Lung microvascular endothelial cell (primary cell): ENCODE data around the gene FGD3. TPM values are rescaled to one million over a fixed set of nuclear protein-coding genes. Genes with fewer than 3 reads are reported as not detected.
"Not testable (repeated sequence)": the region's sequence is repeated elsewhere in the genome, so short reads cannot be mapped to it uniquely, and the experiment has no call there.

Experiments used
- DNase-seq, 2 donors: peaks; one replicate each; pipeline versions ENCODE4 v3.0.0 to v3.0.0-alpha.2; 2010; ENCODE audit warnings: low read depth in 2 of 2
- total RNA-seq: library from RNA; depleted of rRNA; stranded (reverse); fragments of >200 nt; gene quantifications from 2 replicates; pipeline ENCODE4 v1.2.1, GENCODE V29; 2014

FGD3 gene, protein sequence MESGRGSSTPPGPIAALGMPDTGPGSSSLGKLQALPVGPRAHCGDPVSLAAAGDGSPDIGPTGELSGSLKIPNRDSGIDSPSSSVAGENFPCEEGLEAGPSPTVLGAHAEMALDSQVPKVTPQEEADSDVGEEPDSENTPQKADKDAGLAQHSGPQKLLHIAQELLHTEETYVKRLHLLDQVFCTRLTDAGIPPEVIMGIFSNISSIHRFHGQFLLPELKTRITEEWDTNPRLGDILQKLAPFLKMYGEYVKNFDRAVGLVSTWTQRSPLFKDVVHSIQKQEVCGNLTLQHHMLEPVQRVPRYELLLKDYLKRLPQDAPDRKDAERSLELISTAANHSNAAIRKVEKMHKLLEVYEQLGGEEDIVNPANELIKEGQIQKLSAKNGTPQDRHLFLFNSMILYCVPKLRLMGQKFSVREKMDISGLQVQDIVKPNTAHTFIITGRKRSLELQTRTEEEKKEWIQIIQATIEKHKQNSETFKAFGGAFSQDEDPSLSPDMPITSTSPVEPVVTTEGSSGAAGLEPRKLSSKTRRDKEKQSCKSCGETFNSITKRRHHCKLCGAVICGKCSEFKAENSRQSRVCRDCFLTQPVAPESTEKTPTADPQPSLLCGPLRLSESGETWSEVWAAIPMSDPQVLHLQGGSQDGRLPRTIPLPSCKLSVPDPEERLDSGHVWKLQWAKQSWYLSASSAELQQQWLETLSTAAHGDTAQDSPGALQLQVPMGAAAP
- total RNA-seq = not detected in 2 replicates

- DNase-seq = no peak
Observed at GRCh38 chr9:92947268-92948037, at the start of gene FGD3. Gene FGD3, plus strand, starts transcription at chr9:92947523. Its CDS starts 28,734 bp downstream, at chr9:92976257.

DNA sequence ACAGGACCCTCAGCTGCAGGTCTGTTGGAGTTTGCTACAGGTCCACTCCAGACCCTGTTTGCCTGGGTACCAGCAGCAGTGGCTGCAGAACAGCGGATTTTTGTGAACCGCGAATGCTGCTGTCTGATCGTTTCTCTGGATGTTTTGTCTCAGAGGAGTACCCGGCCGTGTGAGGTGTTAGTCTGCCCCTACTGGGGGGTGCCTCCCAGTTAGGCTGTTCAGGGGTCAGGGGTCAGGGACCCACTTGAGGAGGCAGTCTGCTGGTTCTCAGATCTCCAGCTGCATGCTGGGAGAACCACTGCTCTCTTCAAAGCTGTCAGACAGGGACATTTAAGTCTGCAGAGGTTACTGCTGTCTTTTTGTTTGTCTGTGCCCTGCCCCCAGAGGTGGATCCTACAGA is 42.2 kb upstream of the FGD3 start:
- not testable (repeated sequence) for DNase-seq

DNA sequence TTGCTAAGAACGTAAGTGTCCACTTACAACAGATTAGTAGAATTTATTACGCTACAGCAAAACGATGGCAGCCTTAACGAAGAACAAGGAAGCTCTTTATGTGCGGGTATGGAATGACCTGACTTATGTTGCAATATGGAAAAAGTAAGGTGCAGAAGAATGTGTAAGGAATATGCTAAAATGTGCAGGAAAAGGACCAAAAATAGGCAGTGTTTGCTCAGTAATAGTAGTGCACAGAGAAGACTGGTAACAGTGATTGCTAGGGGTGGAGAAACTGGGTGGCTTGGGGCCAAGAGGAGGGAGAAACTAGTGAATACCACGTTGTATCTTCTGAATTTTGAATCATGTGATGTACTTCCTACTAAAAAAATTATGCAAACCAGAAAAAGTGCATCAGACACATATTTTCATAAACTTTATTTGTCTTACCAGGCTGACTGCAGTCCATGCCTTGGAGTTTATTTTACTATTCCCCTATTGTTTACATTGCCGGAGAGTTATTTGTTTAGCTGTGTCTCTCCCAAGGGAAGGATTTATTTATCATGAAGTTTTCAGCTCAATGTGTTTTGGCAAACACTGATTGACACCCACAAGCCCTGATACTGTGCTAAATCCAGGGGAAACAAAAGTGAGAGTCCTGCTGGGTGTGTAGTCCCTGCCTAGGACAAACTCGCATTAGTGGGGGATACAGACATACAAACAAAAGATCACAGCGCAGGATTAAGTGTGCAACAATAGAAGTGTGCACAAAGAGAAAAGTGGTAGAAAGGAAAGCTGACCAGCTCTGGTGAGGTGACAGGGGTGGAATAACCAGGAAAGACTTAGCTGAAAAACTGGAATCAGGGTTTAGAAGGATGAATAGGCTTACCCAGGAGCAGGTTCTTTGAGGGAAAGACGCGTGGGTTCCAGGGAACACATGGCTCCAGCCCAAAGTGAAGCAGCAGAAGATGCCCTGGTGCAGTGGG is 35.5 kb upstream of the FGD3 start:
- DNase-seq = no peak

DNA sequence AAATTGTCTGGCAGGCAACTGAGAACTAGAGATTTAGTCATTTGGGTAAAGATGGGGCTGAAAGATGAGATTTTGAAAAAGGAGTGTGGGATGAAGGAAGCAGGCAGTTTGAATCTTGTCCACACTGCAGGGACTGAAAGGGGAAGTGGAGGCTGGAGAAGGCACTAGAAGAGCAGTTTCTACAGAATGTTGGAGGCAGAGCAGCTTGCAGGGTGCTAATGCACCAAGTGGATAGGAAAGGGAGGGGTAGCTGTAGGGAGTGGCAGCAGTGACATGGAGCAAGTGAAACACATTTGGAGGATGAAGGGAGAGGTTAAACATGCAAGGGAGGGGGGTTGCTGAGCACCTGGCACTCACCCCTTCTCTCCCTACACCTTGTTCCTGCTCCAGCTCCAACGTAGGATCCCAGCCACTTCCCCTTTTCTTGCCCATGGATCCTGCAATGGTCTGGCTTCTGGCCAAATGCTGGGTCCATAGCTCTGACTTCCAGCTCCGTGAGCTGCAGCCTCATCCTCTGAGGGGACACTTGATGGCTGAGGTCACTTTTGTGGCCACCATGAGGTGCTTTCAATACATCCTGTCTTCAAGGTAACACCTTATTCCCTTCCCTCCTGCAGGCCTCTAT is 30.0 kb upstream of the FGD3 start:
- no peak for DNase-seq

DNA sequence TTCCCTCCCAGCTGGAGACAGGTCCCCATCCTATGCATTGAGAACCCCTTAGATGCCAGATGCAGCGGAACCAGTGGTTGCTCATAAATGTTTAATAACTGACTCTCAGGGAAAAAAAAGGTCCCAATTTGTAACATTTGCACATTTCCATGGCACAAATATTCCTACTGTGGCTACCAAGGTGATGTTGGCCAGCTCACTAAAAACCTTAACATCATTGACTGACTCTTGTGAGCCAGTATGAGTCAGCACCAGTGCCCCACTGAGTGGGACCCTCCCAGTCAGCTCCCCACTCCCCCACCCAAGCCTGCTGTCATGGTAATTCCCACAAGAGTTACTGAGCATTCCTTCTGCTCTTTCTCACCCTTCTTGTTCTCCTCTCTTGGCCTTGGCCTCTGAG is 26.9 kb upstream of the FGD3 start:
- no peak for DNase-seq

GRCh38 chr9:92931606-92932005 is 15.7 kb upstream of the FGD3 start:
- no peak for DNase-seq

DNA sequence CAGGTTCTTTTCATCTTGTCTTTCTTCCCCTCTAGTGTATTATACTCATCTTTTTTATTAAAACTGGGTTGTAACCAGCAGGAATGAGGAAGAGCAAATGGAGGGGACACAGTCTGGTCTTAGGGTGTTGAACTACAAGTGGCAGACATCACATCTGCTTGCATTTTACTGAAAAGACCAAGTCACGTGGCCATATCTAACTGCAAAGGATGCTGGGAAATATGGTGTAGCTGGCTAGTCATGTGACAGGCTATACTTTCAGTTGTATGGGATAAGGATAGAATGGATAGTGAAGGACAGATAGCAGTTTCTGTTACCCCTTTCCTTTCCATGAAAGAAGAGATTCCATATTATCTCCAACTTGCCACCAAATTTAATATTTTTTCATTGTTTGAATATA is 13.0 kb upstream of the FGD3 start:
- no peak for DNase-seq

GRCh38 chr9:92938025-92938424 is 9.3 kb upstream of the FGD3 start:
- DNase-seq = no peak

DNA sequence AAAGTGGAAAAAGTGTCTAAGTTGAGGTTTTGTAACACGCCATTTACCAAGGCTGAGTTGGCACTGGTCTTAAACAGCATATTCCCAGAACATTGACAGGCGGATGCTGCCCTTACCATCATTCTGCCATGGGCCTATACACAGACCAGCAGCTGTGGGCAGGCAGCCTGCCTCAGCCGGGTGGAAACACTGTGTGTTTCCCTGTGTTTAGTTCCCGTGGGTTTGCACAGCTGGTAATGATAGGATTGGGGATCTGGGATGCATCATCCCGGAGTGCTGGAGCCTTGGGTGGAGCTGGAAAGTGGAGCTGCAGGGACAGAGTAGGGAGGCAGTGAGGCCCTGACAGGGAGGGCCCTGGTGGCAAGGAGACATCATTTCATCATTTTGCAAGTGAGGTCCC is 5.5 kb upstream of the FGD3 start:
- DNase-seq = no peak

DNA sequence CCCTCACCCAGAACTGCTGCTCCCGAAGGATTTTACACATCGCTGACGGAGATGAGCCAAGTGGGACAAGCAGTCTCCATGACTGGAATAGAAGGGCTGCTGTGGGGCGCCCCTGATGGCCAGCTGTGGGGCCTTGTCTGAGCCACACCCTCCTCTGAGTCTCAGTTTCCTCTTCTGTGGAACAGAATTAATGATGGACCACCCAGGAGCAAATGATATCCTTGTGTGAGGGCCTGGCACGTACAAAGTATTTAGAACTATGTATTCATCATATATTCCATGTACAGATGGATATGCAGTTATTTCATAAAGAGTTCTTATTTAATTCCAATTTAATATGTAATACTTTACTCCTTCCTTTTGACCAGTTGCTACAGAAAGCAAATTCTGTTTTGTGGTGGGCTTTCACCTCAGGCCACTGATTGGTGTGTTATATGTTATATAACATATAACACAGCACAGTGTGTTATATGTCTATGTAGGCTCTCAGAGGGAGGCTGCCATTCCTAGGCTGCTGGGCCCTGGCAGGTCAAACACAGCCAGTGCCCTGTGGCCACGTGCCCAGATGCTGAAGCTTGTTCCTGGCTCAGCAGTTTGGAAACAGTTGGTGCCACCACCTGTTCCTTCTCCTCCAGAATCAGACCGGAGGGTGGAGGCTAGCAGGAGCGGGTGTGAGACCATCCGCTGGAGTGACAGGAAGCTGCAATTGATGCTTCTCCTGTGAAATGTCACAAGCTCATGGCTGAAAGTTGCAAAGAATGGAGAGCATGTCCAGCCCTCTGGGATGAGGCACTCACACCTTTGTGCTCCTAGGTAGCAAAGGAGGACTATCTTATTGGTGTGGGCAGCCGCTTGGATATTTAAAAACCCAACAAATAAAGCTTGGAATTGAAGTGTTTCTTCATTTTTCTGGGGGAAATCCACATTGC is 4.4 kb upstream of the FGD3 start:
- DNase-seq = no peak

GRCh38 chr9:92944921-92945320 is 2.4 kb upstream of the FGD3 start:
- DNase-seq = no peak

DNA sequence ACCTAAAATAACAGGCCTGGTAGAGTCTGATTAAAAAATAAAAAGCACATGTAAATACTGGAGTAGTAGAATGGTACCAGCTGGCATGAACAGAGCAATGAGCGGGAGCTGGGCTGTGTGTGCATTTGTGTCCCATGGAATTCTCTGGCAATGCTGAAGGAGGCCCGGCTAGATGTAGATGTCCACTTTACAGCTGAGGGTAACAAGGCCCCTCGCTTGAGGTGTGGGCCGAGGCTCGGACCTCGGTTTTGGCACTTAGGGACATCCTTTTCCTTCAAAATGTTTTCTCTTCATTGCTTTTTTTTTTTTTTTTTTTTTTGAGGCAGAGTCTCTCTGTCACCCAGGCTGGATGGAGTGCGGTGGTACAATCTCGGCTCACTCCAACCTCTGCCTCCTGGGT is 1.5 kb upstream of the FGD3 start:
- DNase-seq = no peak

DNA sequence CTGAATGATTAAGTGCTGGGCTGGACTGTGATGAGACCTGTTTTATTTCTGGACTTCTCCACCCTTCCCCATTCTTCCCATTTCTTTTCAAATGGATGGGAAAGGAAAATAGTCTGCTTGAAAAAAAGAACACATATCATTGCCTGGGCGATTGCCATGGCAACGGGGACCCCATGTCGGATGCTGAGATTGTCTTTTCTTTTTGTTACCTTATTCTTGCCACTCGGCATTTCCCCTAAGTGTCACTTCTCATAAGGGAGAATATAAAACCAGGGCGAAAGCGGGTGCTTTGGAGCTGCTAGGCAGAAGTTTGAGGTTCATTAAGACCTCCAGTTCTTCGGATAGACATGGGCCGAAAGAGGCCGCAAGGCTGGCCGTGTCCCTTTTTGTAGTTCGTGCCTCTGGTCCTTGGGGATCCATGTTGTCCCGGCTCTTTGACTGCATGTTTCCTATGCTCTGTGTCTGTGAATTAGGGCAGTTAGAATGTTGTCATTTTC is 763 bp downstream of the FGD3 start:
- DNase-seq = no peak

GRCh38 chr9:92948632-92949031 is 1.3 kb downstream of the FGD3 start:
- no peak for DNase-seq

DNA sequence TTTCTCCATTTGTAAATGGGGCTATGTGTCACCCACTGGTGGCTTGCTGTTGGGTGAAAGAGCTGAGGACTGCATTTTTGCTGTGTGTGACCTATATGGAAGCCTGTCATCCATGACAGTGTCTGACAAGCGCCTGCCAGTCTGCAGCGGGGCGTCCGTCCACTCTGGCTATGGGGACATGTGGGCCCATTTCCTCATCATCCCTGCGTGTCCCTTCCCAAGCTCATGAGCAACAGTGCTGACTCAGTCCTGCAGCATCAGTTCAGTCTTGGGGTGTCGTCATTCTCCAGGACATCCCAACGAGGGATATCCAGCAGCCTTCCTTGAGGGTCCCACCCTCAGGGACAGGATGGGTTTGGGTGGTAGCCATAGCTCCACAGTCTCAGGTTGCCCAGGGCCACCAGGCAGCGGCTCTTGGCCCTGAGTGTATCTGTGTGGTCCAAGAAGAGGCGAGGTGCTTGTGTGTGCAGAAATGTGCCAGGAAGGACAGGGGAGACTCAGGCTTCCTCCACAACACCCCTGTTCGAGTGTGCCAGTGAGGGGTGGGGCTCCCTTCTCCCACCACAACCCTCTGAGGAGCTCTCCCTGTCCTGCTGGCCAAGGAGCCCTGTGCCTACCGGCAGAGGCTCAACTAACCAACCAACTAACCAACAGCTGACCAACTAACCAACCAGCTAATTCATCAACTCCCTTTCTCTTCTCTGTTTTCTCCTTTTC is 2.1 kb downstream of the FGD3 start:
- no peak for DNase-seq

GRCh38 chr9:92950359-92950955 is 3.1 kb downstream of the FGD3 start:
- no peak for DNase-seq

DNA sequence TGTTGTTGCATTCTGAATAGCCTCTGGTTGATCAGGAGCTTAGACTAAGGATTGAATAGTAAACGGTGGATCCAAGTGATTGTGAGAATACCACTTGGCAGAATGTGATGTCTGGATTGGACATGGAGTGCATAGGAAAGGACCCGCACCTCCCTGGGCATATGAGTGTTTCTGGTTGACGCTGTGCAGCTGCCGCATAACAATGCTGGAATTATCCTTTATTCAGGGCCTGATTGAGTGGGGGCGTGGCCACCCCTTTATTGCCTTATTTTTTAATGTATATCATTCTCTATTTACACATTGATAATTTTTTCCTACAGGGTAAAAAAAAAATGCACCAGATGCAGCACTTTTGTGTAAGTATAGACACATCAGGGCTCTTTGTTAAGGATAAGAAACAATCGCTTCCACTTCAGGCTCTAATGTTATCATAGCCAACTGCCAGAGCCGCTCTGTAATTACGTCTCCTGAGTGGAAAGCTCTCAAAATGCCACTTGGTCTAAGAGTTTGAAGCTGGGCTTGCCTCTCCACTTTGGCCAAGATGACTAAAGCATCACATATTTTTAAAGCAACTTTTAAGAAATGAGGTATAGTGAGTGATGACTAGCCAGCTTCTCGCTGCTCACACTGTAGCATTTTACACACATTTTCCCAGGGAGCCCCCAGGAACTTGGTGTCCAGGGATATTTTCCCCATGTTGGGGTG is 5.7 kb downstream of the FGD3 start:
- DNase-seq = no peak
